Skeletal muscle cell (primary cell): Measurements from ENCODE around the gene PCNX3.

Experiments
- DNase-seq: peaks from one replicate; pipeline ENCODE4 v3.0.0-alpha.2; 2010; ENCODE audit warnings: low read depth
- H3K4me3 ChIP-seq: 2 replicates; pipeline ENCODE4 v1.5.1; 2011; ENCODE audit warnings: low read depth, mild to moderate bottlenecking, control low read depth, low read length, moderate library complexity

PCNX3 gene

DNA sequence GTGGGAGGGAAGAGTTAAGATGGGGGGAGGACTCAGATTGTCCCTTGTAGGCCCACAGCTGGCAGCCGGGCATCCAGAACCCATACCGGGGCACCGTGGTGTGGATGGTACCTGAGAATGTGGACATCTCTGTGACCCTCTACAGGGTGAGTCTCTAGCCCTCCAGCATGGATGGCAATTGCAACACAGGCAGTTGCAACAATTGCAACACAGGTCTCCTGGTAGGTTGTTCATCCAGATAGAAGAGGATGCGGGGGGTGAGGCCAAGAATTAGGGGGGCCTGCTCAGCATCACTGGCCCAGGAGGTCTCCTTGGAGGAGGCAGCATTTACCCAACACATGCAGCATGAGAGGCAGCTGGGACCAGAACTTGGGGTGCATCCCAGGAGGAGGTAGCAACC lies 36.3 kb upstream of the PCNX3 start:
- no peak overlapping the region for H3K4me3 ChIP-seq
- no peak for DNase-seq

GRCh38 chr11:65580031-65580692 lies 35.4 kb upstream of the PCNX3 start:
- H3K4me3 ChIP-seq: no peak overlapping the region
- no peak for DNase-seq

- DNase-seq: no peak
- no peak overlapping the region for H3K4me3 ChIP-seq
Observed at GRCh38 chr11:65580756-65581155, 34.8 kb upstream of the PCNX3 start.

DNA sequence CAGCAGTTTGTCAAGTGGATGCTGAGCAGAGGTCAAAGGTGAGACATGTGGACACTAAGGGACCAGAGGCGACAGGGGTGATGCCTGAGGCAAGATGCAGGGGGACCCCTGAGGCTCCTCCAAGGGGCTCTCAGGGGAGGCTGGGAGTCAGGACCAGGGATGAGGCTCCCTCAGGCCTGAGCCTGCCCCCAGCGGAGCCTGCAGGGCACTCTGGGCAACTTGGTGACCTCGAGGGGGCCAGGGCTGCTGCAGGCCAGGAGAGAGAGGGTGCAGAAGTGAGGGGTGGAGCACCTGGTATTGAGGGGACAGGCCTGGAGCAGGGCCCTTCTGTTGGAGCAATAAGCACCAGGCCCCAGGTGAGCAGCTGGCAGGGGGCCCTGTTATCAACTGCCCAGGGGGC lies 33.6 kb upstream of the PCNX3 start:
- no peak overlapping the region for H3K4me3 ChIP-seq
- no peak for DNase-seq

DNA sequence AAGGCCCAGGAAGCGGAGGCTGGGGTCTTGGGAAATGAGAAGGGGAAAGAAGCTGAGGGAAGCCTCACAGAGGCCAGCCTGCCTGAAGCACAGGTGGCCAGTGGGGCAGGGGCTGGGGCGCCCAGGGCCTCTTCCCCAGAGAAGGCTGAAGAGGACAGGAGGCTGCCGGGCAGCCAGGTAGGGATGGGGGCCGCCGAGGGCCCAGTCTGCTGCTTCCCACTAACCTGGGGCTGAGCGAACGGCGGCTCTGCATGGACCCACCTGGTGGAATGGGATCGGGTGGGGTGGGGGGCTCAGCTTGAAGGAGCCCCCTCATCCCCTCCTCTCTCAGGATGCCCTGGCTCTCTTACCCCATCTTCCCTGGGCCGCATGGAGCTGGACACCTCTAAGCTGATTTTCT lies 32.0 kb upstream of the PCNX3 start:
- H3K4me3 ChIP-seq: no peak overlapping the region
- DNase-seq: no peak

- DNase-seq: no peak
- H3K4me3 ChIP-seq: no peak overlapping the region
Observed at GRCh38 chr11:65584106-65584505, 31.5 kb upstream of the PCNX3 start.

- H3K4me3 ChIP-seq: no peak overlapping the region
- DNase-seq: no peak
Observed at GRCh38 chr11:65584723-65585171, 30.8 kb upstream of the PCNX3 start.

DNA sequence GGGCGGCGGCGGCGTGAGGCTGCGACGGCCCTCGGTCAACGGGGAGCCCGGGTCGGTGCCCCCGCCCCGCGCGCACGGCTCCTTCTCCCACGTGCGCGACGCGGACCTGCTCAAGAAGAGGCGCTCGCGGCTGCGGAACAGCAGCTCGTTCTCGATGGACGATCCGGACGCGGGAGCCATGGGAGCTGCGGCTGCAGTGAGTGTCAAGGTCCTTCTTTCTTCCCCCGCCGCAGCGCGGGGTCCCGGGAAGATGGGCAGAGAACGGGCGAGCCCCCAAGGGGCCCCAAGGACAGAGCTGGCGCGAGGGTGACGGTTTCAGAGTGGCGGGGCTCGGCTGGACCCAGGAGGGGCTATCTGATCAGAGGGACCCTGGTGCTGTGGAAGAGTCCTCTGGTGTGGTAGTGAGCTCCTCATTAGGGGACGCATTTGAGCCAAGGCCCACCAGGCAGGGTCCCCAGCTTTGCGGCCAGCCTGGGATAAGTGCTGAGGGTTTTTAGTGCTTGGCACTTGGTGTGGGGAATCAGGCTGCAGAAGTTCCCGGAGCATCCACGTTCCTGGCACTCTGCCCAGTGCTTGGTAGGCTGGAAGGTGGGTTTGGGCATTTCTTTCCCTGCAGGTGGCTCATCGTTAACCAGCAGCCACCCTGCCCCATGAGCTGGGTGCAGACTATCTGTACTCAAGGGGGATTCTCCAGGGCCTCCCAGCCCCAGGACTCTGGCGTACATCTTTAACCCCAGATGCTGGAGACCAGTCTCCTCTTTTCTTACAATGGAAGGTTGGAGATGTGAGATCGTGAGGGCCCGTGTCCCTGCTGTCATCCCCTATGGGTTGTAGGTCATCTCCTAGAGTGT lies 30.0 kb upstream of the PCNX3 start:
- DNase-seq: no peak
- H3K4me3 ChIP-seq: no peak overlapping the region

- DNase-seq: no peak
- no peak overlapping the region for H3K4me3 ChIP-seq
Observed at GRCh38 chr11:65586247-65586630, 29.3 kb upstream of the PCNX3 start.

DNA sequence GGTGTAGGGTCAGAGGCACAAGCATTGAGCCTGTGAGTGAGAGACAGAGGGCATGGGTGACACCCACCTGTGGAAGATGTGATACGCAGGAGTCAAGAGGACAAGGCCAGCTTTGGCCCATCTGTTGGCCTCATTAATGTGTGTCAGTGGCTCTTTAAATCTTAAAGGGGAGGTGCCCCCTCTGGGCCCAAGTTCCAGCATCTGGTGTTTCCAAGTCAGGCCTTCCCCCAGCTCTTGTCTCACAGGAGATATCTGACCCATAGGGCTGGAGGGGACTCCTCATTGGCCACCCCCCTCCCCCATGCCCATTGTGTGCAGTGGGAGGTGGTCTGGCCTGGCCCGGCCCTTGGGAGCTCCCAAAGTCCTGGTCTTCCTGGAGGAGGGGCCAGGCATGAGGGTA lies 28.9 kb upstream of the PCNX3 start:
- DNase-seq: no peak

GRCh38 chr11:65588199-65589054 lies 27.1 kb upstream of the PCNX3 start:
- no peak for DNase-seq
- no peak overlapping the region for H3K4me3 ChIP-seq

More for the DNA sequence above, 28.9 kb upstream of the PCNX3 start:
- H3K4me3 ChIP-seq: no peak overlapping the region

DNA sequence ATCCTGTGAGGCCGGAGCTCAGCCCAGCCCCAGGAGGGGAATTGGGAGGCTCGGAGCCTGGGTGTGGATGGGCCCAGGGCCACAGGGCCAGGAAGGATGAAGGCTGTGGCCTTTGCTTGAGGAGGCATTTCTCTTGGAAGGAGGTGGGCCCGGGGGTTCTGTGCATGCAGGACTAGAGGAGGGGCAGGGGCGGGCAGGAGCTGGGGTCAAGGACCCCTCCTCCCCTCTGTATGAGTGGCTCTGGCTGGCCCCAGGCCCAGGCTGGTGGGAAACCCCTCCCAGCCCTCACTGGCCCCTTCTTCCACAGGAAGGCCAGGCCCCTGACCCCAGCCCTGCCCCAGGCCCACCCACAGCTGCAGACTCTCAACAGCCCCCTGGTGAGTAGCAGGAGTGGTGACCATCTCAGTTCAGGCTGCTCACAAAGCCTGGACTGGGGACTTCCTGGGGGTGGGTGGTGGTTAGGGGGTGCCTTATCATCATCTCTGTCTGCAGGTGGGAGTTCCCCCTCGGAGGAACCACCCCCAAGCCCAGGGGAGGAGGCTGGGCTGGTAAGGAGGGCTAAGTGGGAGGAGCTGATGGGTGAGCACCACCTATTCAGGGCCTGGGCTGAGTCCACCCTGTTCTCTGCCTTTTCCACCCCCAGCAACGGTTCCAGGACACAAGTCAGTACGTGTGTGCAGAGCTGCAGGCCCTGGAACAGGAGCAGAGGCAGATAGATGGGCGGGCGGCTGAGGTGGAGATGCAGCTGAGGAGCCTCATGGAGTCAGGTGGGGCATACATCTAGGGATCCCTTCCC lies 25.9 kb upstream of the PCNX3 start:
- H3K4me3 ChIP-seq: no peak overlapping the region
- no peak for DNase-seq

GRCh38 chr11:65590240-65590738 lies 25.3 kb upstream of the PCNX3 start:
- H3K4me3 ChIP-seq: no peak overlapping the region
- no peak for DNase-seq

DNA sequence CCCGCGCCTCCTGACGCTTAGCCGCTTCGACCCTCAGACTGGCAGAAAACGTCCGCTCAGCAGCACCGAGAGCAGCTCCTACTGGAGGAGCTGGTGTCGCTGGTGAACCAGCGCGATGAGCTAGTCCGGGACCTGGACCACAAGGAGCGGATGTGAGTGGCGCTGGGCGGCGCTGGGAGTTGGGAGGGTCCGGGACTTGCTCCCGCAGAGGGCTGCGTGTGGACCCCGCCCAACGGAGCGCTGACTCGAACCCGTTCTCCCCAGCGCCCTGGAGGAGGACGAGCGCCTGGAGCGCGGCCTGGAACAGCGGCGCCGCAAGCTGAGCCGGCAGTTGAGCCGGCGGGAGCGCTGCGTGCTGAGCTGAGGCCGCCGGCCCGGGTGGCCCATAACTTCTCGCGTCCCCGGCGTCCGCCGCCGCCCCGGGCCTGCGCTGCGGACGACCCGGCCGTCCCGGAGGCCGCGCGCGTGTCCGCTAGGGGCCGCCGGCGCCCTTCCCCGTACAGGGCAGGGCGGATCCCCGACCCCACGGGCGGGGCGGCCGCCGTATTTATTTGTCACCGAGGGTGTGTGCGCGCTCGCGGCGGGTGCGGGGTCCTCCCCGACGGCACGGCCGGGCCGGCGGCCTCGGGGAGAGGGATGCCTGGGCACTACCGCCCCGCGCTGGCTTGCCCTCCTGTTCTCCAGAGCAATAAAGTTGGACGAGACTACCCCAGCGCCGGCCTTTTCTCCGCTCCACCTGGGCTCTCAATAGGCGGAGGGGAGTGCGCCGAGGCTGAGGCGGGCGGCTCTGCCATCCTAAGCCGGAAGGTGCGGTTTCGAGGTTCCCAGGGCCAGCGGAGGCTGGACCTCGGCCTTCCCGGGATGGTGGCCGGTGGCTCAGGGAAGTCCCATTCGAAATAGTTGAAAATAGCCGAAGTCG lies 23.4 kb upstream of the PCNX3 start:
- no peak for DNase-seq
- H3K4me3 ChIP-seq: no peak overlapping the region

GRCh38 chr11:65592858-65593517 lies 22.6 kb upstream of the PCNX3 start:
- DNase-seq: no peak
- no peak overlapping the region for H3K4me3 ChIP-seq

DNA sequence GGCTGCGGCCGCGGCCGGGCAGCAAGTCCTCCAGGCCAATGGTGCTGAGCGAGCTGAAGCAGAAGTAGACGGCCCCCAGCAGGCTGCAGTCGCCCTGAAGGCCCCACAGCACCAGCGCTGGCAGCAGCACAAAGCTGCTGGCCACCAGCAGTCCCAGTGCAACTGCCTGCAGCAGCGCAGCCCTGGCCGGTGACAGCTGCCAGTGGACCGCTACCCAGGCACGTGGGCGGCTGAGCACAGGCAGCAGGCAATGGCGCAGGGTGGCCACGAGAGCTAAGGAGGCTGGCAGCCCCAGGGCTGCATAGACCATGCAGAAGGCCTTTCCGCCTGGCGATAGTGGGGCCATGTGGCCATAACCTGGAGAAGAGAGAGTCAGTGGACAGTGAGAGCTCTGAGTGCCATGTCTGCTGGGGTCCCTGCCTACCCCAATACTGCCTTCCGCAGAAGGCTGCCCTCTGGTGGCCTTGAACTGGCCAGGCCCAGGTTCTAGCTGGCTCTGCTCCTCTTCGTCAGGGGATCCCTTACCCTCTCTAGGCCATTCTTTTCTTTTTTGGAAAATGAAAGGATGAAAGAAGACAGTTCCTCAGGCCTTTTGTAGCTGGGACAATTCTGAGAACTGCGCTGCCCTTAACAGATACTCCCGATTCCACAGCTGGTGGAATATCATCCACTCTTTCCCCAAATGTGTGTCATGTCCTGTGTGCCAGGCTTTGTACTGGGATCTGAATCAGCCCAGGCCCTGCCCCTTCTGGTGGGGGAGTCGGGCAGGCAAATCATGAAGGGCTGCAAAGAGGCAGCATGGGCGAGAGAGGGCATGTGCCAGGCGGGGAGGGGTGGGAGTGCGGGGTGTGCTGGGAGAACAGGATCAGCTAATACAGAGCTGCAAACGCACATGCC lies 21.8 kb upstream of the PCNX3 start:
- no peak for DNase-seq

DNA sequence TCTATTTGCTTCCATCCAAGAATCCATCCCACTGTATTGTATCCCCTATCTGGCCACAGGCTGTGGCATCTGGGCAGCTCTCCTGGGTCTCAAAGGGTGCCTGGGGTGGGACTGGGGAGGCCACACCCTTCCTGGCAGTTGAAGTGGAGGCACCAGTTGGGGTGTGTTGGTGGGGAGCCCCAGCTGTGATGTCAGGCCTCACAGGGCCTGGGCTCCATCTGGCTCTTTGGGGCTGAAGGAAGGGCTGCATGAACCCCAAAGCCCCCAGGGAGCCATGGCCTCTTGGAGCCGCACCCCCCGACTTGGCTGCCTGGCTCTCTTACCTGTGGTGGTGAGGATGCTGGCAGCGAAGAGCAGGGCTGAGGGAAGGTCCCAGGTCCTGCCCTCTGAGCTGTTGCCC lies 20.4 kb upstream of the PCNX3 start:
- H3K4me3 ChIP-seq: no peak overlapping the region
- no peak for DNase-seq

More for the DNA sequence above, 21.8 kb upstream of the PCNX3 start:
- no peak overlapping the region for H3K4me3 ChIP-seq
